T-helper 2 cell treated with Interferon-gamma antibody and Interleukin-4, amounts not matched to agents 5 μg/mL and 100 μg/mL, for 36 hours (primary cell): ENCODE results near the gene NKAPD1.

Experiments
- DNase-seq: peaks from one replicate; pipeline ENCODE4 v3.0.0; 2021; ENCODE audit warnings: low spot score
- H3K27ac Mint-ChIP-seq: one replicate; pipeline ENCODE4 v1.8.0; 2021; ENCODE audit warnings: mild to moderate bottlenecking, mixed read lengths
- H3K27me3 Mint-ChIP-seq: one replicate; pipeline ENCODE4 v1.8.0; 2021; ENCODE audit warnings: low read depth, mixed read lengths
- H3K36me3 Mint-ChIP-seq: one replicate; pipeline ENCODE4 v1.8.0; 2021; ENCODE audit warnings: low read depth, mixed read lengths
- H3K4me1 Mint-ChIP-seq: one replicate; pipeline ENCODE4 v1.8.0; 2021; ENCODE audit warnings: low read depth, mixed read lengths
- H3K4me3 Mint-ChIP-seq: one replicate; pipeline ENCODE4 v1.8.0; 2022; ENCODE audit warnings: mild to moderate bottlenecking, moderate library complexity, mixed read lengths
- H3K9me3 Mint-ChIP-seq: one replicate; pipeline ENCODE4 v1.8.0; 2021; ENCODE audit warnings: mixed read lengths

NKAPD1 gene

DNA sequence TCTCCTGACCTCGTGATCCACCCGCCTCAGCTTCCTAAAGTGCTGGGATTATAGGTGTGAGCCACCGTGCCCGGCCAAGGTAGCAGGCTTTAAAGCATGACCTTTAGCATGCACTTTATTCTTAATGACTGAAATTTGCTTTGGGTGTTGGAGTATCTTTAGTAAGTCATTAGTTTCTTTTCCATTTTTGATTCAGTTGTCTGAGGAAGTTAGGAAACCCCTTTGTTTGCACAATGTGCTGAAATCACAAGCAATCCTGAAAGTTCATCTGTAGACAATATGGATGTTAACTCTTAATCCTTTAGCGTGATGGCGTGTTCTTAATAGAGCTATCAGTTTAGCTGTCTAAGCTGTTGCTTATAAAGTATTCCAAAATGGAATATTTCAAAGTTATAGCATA lies 29.3 kb downstream of the NKAPD1 start:
- Mint-ChIP-seq H3K27ac (no peak overlapping the region), H3K9me3 (no peaks in the 10 kb centered on the region), H3K4me1 (no peaks in the 10 kb centered on the region), H3K4me3 (no peak overlapping the region), H3K36me3 (no peaks in the 10 kb centered on the region), H3K27me3 (no peaks in the 10 kb centered on the region)
- DNase-seq = no peak

DNA sequence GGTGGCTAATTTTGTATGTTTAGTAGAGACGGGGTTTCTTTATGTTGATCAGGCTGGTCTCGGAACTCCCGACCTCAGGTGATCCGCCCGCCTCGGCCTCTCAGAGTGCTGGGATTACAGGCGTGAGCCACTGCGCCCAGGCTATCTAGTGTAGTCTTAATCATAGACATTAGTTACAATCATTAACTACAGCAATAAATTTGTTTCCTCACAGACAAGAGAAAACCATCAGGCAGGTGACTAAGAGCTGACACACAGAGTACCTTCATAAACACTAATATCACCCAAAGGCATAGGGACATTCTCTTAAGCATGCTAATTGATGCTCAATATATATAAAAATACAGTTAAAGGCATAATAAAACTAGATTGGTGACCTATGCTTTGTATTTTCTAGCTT lies 32.0 kb downstream of the NKAPD1 start:
- H3K4me1 Mint-ChIP-seq = no peaks in the 10 kb centered on the region
- no peak overlapping the region for H3K4me3 Mint-ChIP-seq
- no peak overlapping the region for H3K27ac Mint-ChIP-seq
- H3K36me3 Mint-ChIP-seq = no peaks in the 10 kb centered on the region
- H3K9me3 Mint-ChIP-seq = no peaks in the 10 kb centered on the region
- no peak for DNase-seq
- no peaks in the 10 kb centered on the region for H3K27me3 Mint-ChIP-seq

DNA sequence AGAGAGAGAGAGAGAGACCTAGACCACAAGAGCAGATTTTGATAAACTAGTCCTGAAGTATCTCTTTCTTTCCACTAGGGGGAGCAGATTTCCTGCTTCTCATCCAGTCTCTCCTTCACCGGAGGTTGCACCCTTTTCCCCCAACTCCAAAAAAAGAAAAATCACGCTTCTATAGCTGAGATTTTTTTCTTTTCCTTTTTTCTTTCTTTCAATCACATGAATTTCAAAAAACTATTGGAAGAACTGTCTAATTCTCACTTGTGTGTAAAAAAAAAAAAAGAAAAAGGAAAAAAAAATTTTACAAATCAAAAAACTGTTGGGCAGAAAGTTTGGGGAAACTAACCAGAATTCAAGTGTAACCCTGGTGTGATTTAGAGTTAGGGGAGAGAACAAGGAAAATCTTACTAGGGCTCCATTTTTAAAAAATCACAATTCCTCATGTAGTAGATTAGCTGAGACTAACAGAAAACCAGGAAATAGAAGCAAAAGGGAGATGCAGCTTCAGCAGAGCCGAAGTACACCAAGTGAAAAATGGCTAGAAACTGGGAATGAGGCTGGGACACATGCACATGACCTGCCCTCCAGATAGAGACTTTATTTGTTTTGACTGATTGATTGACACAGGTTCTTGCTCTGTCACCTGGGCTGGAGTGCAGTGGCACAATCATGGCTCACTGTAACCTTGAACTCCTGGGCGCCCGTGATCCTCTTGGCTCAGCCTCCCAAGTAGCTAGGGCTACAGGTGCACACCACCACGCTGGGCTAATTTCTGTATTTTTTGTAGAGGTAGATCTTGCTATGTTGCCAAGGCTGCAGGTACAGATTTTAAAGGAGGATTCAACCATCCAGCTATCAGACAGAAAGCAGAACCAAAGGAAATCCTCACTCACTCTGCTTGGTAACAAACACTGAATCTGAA lies 39.7 kb downstream of the NKAPD1 start:
- no peaks in the 10 kb centered on the region for H3K9me3 Mint-ChIP-seq
- H3K4me1 Mint-ChIP-seq = peaks cover 5% of the 10 kb centered on the region
- H3K27me3 Mint-ChIP-seq = no peaks in the 10 kb centered on the region
- H3K36me3 Mint-ChIP-seq = no peaks in the 10 kb centered on the region
- no peak overlapping the region for H3K4me3 Mint-ChIP-seq
- no peak overlapping the region for H3K27ac Mint-ChIP-seq
- DNase-seq = no peak

DNA sequence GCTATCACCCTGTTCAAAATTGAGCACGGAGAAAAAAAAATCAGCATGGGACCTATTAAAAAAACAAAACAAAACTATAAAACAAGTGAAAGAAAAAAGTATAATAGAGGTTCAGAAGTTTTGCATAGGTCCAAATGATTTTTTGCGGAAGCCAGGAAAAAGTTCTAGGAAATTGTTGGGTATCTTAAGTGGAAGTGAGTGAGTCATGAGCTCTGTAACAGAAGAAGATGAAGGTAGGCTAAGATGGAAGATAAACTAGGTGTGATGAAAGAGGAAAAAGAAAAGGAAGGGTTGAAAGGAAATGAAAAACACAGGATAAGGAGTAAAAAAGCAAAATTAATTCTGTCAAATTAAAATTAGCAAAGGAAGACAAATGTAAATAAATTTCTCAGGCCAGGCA lies 40.4 kb downstream of the NKAPD1 start:
- Mint-ChIP-seq H3K4me1 (peaks cover 5% of the 10 kb centered on the region), H3K4me3 (no peak overlapping the region), H3K27ac (no peak overlapping the region), H3K27me3 (no peaks in the 10 kb centered on the region), H3K36me3 (no peaks in the 10 kb centered on the region), H3K9me3 (no peaks in the 10 kb centered on the region)
- DNase-seq = no peak

DNA sequence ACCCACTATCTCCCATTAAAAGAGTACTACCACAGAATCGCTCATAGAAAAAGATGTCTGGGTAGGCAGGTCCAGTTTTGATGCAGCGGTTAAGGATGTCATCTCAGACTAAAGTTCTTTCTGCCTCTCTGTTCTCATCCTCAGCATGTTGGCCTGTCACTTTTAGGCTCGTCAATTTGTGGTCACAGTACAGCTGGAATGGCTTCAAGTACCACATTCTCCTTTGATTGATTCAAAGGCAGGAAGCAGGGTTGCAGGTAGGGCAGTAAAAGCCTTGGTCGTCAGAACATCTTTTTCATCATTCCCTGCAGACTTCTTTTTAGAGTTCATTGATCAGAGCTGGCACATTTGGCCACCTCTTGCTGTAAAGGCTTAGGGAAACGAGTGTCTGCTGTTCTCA lies 41.3 kb downstream of the NKAPD1 start:
- H3K4me1 Mint-ChIP-seq = peaks cover 8% of the 10 kb centered on the region
- DNase-seq = no peak
- H3K36me3 Mint-ChIP-seq = no peaks in the 10 kb centered on the region
- H3K27ac Mint-ChIP-seq = no peak overlapping the region
- H3K4me3 Mint-ChIP-seq = no peak overlapping the region
- no peaks in the 10 kb centered on the region for H3K27me3 Mint-ChIP-seq
- H3K9me3 Mint-ChIP-seq = no peaks in the 10 kb centered on the region

DNA sequence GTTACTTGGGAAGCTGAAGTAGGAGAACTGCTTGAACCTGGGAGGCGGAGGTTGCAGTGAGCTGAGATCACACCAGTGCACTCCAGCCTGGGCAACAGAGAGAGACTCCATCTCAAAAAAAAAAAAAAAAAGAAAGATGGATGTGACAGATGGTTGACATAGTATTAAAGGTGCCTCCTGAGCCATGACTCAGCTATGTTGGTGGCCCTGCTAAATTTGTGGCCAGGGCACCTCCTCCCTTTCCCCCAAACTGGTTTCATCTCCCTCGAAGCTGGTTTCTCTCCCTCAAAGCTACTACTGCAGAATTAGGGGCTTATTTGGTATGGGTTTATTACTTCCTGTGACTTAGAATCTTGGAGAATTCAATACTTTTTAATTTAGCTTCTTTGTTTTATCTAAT lies 44.1 kb downstream of the NKAPD1 start:
- peaks cover 8% of the 10 kb centered on the region for H3K4me1 Mint-ChIP-seq
- DNase-seq = no peak
- H3K4me3 Mint-ChIP-seq = no peak overlapping the region
- H3K9me3 Mint-ChIP-seq = no peaks in the 10 kb centered on the region
- H3K36me3 Mint-ChIP-seq = no peaks in the 10 kb centered on the region
- peaks cover 2% of the 10 kb centered on the region for H3K27me3 Mint-ChIP-seq
- H3K27ac Mint-ChIP-seq = no peak overlapping the region

DNA sequence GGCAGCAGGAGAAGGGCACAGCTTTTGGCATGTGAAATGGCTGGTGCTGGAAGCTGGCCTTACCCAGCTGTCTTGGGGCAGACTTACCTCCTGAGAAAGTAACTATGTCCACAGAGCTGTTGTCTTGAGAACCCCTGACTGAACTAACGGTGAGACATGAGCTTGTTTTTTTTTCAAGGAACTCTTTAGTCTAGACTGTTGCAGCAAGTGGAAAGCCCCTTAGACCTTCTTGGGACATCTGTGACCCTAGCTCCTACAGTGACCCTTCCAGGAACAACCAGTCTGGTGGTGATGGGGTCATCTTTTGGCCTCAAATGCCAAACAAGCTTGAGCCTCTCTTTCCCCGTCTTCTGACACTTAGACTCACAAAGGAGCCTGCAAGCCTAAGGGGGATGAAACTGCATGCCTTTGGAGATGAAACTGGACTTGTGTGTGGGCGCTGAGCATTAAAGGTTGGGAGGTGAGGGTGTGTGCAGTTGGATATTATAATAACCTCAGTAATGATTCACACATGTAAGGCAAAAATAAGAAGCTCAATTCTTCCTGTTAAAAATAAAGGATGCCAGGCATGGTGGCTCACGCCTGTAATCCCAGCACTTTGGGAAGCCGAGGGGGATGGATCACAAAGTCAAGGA lies 48.0 kb downstream of the NKAPD1 start:
- no peak overlapping the region for H3K27ac Mint-ChIP-seq
- no peak overlapping the region for H3K4me3 Mint-ChIP-seq
- no peaks in the 10 kb centered on the region for H3K36me3 Mint-ChIP-seq

DNA sequence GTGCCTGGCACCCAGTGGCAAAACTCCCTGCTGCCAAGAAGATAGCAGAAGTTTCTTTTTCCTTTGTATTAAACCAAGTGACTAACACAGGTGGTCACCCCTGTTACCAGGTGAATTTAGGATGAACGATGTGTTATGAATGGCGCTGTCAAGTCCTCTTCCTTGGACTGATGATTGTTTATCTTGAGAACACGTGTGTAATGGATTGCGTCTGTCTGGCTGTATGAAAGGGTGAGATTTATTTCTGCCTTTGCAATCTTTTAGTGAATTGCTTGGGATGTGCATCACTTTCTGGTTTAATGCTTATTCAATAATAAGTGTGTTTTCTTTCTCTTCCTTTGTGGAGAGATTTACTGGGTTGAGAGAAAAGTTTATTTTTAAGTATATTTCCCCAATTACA lies 49.0 kb downstream of the NKAPD1 start:
- Mint-ChIP-seq H3K36me3 (no peaks in the 10 kb centered on the region), H3K4me3 (no peak overlapping the region), H3K4me1 (peaks cover 8% of the 10 kb centered on the region), H3K27me3 (peaks cover 2% of the 10 kb centered on the region), H3K9me3 (no peaks in the 10 kb centered on the region), H3K27ac (no peak overlapping the region)
- no peak for DNase-seq

More for the DNA sequence above, 48.0 kb downstream of the NKAPD1 start:
- DNase-seq = no peak
- Mint-ChIP-seq H3K4me1 (peaks cover 8% of the 10 kb centered on the region), H3K9me3 (no peaks in the 10 kb centered on the region), H3K27me3 (peaks cover 2% of the 10 kb centered on the region)

DNA sequence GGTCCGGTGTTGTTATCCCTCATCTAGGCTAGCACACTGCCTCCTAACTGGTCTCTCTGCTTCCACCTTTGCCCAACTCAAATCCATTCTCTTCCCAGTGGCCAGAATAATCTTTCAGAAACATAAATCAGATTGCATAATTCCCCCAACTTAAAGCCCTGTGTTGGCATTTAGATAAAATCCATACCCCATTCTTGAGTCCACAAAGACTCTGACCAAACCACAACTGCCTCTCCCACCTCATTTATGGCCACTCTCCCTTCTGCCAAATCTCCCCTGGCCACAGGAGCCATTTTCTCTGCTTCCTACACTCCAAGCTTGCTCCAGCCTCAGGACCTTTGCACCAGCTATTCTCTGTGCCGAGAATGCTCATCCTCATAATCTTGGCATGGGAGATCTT lies 53.0 kb downstream of the NKAPD1 start:
- DNase-seq = no peak
- H3K27me3 Mint-ChIP-seq = peaks cover 2% of the 10 kb centered on the region
- no peak overlapping the region for H3K27ac Mint-ChIP-seq
- no peaks in the 10 kb centered on the region for H3K36me3 Mint-ChIP-seq
- no peak overlapping the region for H3K4me3 Mint-ChIP-seq
- H3K9me3 Mint-ChIP-seq = no peaks in the 10 kb centered on the region
- peaks cover 3% of the 10 kb centered on the region for H3K4me1 Mint-ChIP-seq

DNA sequence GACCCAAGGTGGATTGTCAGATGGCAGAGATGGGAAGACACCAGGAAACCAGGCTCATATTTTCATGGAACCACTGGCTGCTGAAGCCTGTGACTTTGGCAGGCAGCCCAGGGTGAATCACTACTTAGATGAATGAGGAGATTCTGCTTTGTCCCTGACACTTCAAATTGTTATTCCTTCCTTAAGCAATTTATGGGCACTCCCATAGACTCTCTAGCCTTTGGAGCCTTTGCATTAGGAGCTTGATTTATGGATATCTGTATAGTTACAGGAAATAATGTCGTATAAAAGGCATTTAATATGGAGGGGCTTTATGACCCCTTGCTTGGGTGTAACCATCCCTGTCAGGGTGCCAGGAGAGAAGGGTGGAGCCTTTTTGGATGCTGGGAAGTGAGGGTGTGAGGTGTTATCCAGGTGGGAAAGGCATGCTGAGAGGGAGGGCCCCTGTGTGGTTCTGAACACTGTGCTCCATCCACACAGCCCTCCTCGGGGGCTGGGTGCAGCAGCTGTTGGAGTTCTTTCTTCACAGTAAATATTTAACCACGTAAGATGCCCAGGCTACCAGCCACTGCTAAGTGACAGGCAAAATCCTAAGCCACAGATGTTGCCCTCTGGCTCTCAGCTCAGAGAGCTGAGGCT lies 54.5 kb downstream of the NKAPD1 start:
- DNase-seq = no peak
- Mint-ChIP-seq H3K4me1 (peaks cover 6% of the 10 kb centered on the region), H3K27ac (no peak overlapping the region)

DNA sequence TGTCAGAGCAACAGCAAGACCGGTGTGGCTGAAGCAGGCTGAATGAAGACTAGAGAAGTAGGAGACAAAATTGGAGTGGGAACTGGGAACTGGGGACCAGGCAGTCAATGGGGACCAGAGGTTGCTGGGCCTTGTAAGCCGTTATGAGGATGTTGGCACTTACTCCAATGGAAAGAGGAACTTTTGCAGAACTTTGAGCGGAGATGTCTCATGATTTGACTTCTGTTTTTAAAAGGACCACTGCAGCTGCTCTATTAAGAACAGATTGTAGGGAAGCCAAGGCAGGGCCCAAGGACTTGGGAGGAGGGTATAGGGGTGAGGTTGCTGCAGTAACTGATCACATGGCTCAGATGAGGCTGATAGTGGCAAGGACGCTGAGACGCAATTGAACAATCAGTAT lies 55.6 kb downstream of the NKAPD1 start:
- Mint-ChIP-seq H3K9me3 (no peaks in the 10 kb centered on the region), H3K4me3 (no peak overlapping the region), H3K27me3 (no peaks in the 10 kb centered on the region), H3K36me3 (no peaks in the 10 kb centered on the region), H3K27ac (no peak overlapping the region), H3K4me1 (peaks cover 6% of the 10 kb centered on the region)
- DNase-seq = no peak

More for the DNA sequence above, 54.5 kb downstream of the NKAPD1 start:
- Mint-ChIP-seq H3K9me3 (no peaks in the 10 kb centered on the region), H3K4me3 (no peak overlapping the region), H3K27me3 (no peaks in the 10 kb centered on the region), H3K36me3 (no peaks in the 10 kb centered on the region)

DNA sequence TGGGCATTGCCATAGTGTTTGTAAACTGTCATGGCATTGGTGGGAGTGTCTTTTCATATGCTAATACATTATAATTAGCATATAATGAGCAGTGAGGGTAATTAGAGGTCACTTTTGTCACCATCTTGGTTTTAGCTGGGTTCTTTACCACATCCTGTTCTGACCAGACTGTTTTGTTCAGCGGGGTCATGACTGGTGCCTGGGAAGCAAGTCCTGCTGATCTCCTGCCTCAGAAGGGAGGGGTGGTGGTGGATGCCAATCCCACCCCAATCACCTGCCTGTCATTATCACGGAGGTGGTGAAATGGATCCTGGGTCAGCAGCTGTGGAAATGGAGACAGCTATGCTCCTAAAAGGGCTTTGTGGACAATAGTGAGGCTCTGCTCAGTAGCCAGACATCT lies 58.6 kb downstream of the NKAPD1 start:
- Mint-ChIP-seq H3K36me3 (no peaks in the 10 kb centered on the region), H3K4me1 (peaks cover 6% of the 10 kb centered on the region), H3K4me3 (no peak overlapping the region), H3K27me3 (no peaks in the 10 kb centered on the region), H3K9me3 (no peaks in the 10 kb centered on the region), H3K27ac (no peak overlapping the region)
- DNase-seq = no peak

DNA sequence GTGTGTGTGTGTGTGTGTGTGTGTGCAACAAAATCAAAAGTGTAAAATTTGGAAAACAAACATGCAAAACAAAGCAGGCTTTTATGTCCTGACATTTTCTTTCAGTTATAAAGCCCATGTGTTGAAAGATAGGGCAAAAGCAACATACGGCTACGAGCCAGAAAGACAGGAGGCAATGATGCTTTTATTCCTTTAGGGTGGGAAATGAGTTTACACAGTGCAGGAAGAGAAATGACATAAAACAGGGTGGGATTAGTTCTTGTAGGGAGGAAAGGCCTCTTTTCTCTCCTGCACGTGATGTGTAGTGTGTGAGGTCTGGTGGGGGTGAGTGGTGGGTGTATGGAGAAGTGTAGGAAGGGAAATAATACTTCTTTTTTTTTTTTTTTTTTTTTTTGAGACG lies 60.4 kb downstream of the NKAPD1 start:
- no peaks in the 10 kb centered on the region for H3K27me3 Mint-ChIP-seq
- H3K9me3 Mint-ChIP-seq = no peaks in the 10 kb centered on the region
- no peak for DNase-seq
- H3K27ac Mint-ChIP-seq = no peak overlapping the region
- no peak overlapping the region for H3K4me3 Mint-ChIP-seq
- no peaks in the 10 kb centered on the region for H3K36me3 Mint-ChIP-seq
- peaks cover 6% of the 10 kb centered on the region for H3K4me1 Mint-ChIP-seq
